GM10847 (cell line): Measurements from ENCODE around the gene WSB1.

Source experiments
- POLR2A ChIP-seq: IDR thresholded peaks from 2 replicates; pipeline ENCODE4 v1.6.1; 2011; ENCODE audit not compliant: insufficient read length; ENCODE audit errors: extremely low read depth

WSB1 gene

GRCh38 chr17:27340575-27340974 lies 46.7 kb downstream of the WSB1 start:
- no peak for TF ChIP-seq POLR2A

GRCh38 chr17:27341041-27341471 lies 47.1 kb downstream of the WSB1 start:
- TF ChIP-seq POLR2A, result no peak

GRCh38 chr17:27342059-27342458 lies 48.1 kb downstream of the WSB1 start:
- TF ChIP-seq POLR2A, result no peak

GRCh38 chr17:27343294-27343693 lies 49.4 kb downstream of the WSB1 start:
- no peak for TF ChIP-seq POLR2A

- no peak for TF ChIP-seq POLR2A
Observed at GRCh38 chr17:27343977-27344607, 50.2 kb downstream of the WSB1 start.

GRCh38 chr17:27345141-27345904 lies 51.4 kb downstream of the WSB1 start:
- no peak for TF ChIP-seq POLR2A

- no peak for TF ChIP-seq POLR2A
Observed at GRCh38 chr17:27346228-27346899, 52.5 kb downstream of the WSB1 start.

GRCh38 chr17:27348196-27348595 lies 54.3 kb downstream of the WSB1 start:
- TF ChIP-seq POLR2A, result no peak

GRCh38 chr17:27349540-27350021 lies 55.7 kb downstream of the WSB1 start:
- TF ChIP-seq POLR2A, result no peak

- no peak for TF ChIP-seq POLR2A
Observed at GRCh38 chr17:27351759-27352158, 57.8 kb downstream of the WSB1 start.

- no peak for TF ChIP-seq POLR2A
Observed at GRCh38 chr17:27352448-27353032, 58.6 kb downstream of the WSB1 start.

- no peak for TF ChIP-seq POLR2A
Observed at GRCh38 chr17:27353033-27353460, 59.1 kb downstream of the WSB1 start.

GRCh38 chr17:27353461-27354050 lies 59.6 kb downstream of the WSB1 start:
- TF ChIP-seq POLR2A, result peak; percentile 52

- TF ChIP-seq POLR2A, result no peak
Observed at GRCh38 chr17:27354051-27354490, 60.2 kb downstream of the WSB1 start.

- no peak for TF ChIP-seq POLR2A
Observed at GRCh38 chr17:27354491-27355081, 60.7 kb downstream of the WSB1 start.
